Measurements from ENCODE around the gene SPDL1. TPM values are rescaled to one million over a fixed set of nuclear protein-coding genes. Genes with fewer than 3 reads are reported as not detected.
"Not testable (repeated sequence)": the region's sequence is repeated elsewhere in the genome, so short reads cannot be mapped to it uniquely, and the experiment has no call there.

SPDL1 gene
- total and polyA plus RNA-seq, 4 experiments from 2014 or later = 1.3 to 12.2 (median 9.5) TPM

- no peaks in the 10 kb centered on the region for H3K9me3 ChIP-seq (ENCODE audit: control insufficient read depth in 1 of 2, low read length in 2 of 2)
- intact Hi-C loops (cut with micrococcal nuclease) = no loop called here
- H3K4me1 ChIP-seq (ENCODE audit: insufficient read depth, low read length) = no peaks in the 10 kb centered on the region
- H3K4me3 ChIP-seq (ENCODE audit: low read length in 2 of 2) = no peak overlapping the region
- POLR2A ChIA-PET (ENCODE audit: partially characterized antibody) = no interaction called here
- peaks cover 0 to 32% (median 13%) of the 10 kb centered on the region in 8 donors for H3K9me3 Mint-ChIP-seq
- peaks cover 7 to 8% of the 10 kb centered on the region in 2 donors for H3K27me3 Mint-ChIP-seq
- H3K36me3 Mint-ChIP-seq = peaks cover 9 to 30% of the 10 kb centered on the region in 2 donors
- no peak overlapping the region for H3K27ac ChIP-seq (ENCODE audit: low read depth, low read length)
- H3K4me1 Mint-ChIP-seq = no peaks in the 10 kb centered on the region
- H3K27me3 ChIP-seq (ENCODE audit: insufficient read depth, low read length) = no peaks in the 10 kb centered on the region
- CTCF ChIA-PET (ENCODE audit: partially characterized antibody) = interaction anchor here (1.4 kb wide), 1 partner anchor 13 kb away, joined by 3 read pairs; no protein-coding TSS in a partner anchor
- no peak overlapping the region for H3K4me3 Mint-ChIP-seq
- DNase-seq = no peak
- H3K36me3 ChIP-seq (ENCODE audit: insufficient read depth, low read length) = peaks cover 2% of the 10 kb centered on the region
- no peak overlapping the region for H3K27ac Mint-ChIP-seq
Observed at GRCh38 chr5:169607882-169608281, 24.3 kb downstream of the SPDL1 start.

- Mint-ChIP-seq H3K9me3 (peaks cover 0 to 32% (median 13%) of the 10 kb centered on the region in 8 donors), H3K4me3 (no peak overlapping the region), H3K36me3 (peaks cover 2 to 24% of the 10 kb centered on the region in 2 donors), H3K27me3 (peaks cover 10 to 12% of the 10 kb centered on the region in 2 donors), H3K4me1 (no peaks in the 10 kb centered on the region), H3K27ac (no peak overlapping the region)
- intact Hi-C loops (cut with micrococcal nuclease) = no loop called here
- H3K4me1 ChIP-seq (ENCODE audit: insufficient read depth, low read length) = no peaks in the 10 kb centered on the region
- H3K27ac ChIP-seq (ENCODE audit: low read depth, low read length) = no peak overlapping the region
- H3K9me3 ChIP-seq (ENCODE audit: control insufficient read depth in 1 of 2, low read length in 2 of 2) = no peaks in the 10 kb centered on the region
- H3K27me3 ChIP-seq (ENCODE audit: insufficient read depth, low read length) = no peaks in the 10 kb centered on the region
- no peak for DNase-seq
- no peaks in the 10 kb centered on the region for H3K36me3 ChIP-seq (ENCODE audit: insufficient read depth, low read length)
- ChIA-PET CTCF (ENCODE audit: partially characterized antibody) (no interaction called here), POLR2A (ENCODE audit: partially characterized antibody) (no interaction called here)
- H3K4me3 ChIP-seq (ENCODE audit: low read length in 2 of 2) = no peak overlapping the region
Observed at GRCh38 chr5:169609716-169610115, 26.1 kb downstream of the SPDL1 start.

GRCh38 chr5:169610606-169611005 lies 27.0 kb downstream of the SPDL1 start:
- peaks cover 0 to 32% (median 13%) of the 10 kb centered on the region in 8 donors for H3K9me3 Mint-ChIP-seq
- H3K27me3 ChIP-seq (ENCODE audit: insufficient read depth, low read length) = peaks cover 4% of the 10 kb centered on the region
- ChIA-PET CTCF (ENCODE audit: partially characterized antibody) (no interaction called here), POLR2A (ENCODE audit: partially characterized antibody) (no interaction called here)
- intact Hi-C loops (cut with micrococcal nuclease) = no loop called here
- H3K4me1 ChIP-seq (ENCODE audit: insufficient read depth, low read length) = no peaks in the 10 kb centered on the region
- H3K4me1 Mint-ChIP-seq = no peaks in the 10 kb centered on the region
- H3K9me3 ChIP-seq (ENCODE audit: control insufficient read depth in 1 of 2, low read length in 2 of 2) = no peaks in the 10 kb centered on the region
- H3K27me3 Mint-ChIP-seq = peaks cover 10 to 12% of the 10 kb centered on the region in 2 donors
- H3K4me3 ChIP-seq (ENCODE audit: low read length in 2 of 2) = no peak overlapping the region
- peaks cover 2 to 18% of the 10 kb centered on the region in 2 donors for H3K36me3 Mint-ChIP-seq
- no peak overlapping the region for H3K4me3 Mint-ChIP-seq
- H3K36me3 ChIP-seq (ENCODE audit: insufficient read depth, low read length) = no peaks in the 10 kb centered on the region
- no peak overlapping the region for H3K27ac Mint-ChIP-seq
- DNase-seq = no peak
- H3K27ac ChIP-seq (ENCODE audit: low read depth, low read length) = no peak overlapping the region

GRCh38 chr5:169615561-169615960 lies 32.0 kb downstream of the SPDL1 start:
- Histone ChIP-seq H3K4me3 (ENCODE audit: low read length in 2 of 2) (no peak overlapping the region), H3K27me3 (ENCODE audit: insufficient read depth, low read length) (peaks cover 7% of the 10 kb centered on the region), H3K36me3 (ENCODE audit: insufficient read depth, low read length) (no peaks in the 10 kb centered on the region), H3K27ac (ENCODE audit: low read depth, low read length) (no peak overlapping the region), H3K9me3 (ENCODE audit: control insufficient read depth in 1 of 2, low read length in 2 of 2) (no peaks in the 10 kb centered on the region), H3K4me1 (ENCODE audit: insufficient read depth, low read length) (no peaks in the 10 kb centered on the region)
- Mint-ChIP-seq H3K27ac (no peak overlapping the region), H3K36me3 (peaks cover 0 to 15% of the 10 kb centered on the region in 2 donors), H3K27me3 (peaks cover 8 to 12% of the 10 kb centered on the region in 2 donors), H3K4me3 (no peak overlapping the region), H3K9me3 (peaks cover 0 to 25% (median 12%) of the 10 kb centered on the region in 8 donors), H3K4me1 (no peaks in the 10 kb centered on the region)
- POLR2A ChIA-PET (ENCODE audit: partially characterized antibody) = no interaction called here
- no peak for DNase-seq
- intact Hi-C loops (cut with micrococcal nuclease) = no loop called here
- CTCF ChIA-PET (ENCODE audit: partially characterized antibody) = no interaction called here

- H3K27ac ChIP-seq (ENCODE audit: low read depth, low read length); H3K4me3 Mint-ChIP-seq; H3K4me1 Mint-ChIP-seq; H3K9me3 ChIP-seq (ENCODE audit: control insufficient read depth in 1 of 2, low read length in 2 of 2); DNase-seq; POLR2A ChIA-PET (ENCODE audit: partially characterized antibody); H3K4me1 ChIP-seq (ENCODE audit: insufficient read depth, low read length); H3K27ac Mint-ChIP-seq; H3K36me3 ChIP-seq (ENCODE audit: insufficient read depth, low read length); H3K36me3 Mint-ChIP-seq; H3K27me3 ChIP-seq (ENCODE audit: insufficient read depth, low read length); H3K4me3 ChIP-seq (ENCODE audit: low read length in 2 of 2); CTCF ChIA-PET (ENCODE audit: partially characterized antibody); intact Hi-C loops (cut with micrococcal nuclease); H3K27me3 Mint-ChIP-seq: not testable (repeated sequence)
- H3K9me3 Mint-ChIP-seq = peaks cover 0 to 11% (median under 1%) of the 10 kb centered on the region in 8 donors
Observed at GRCh38 chr5:169624307-169624706, 40.7 kb downstream of the SPDL1 start.

- no peaks in the 10 kb centered on the region for H3K4me1 ChIP-seq (ENCODE audit: insufficient read depth, low read length)
- no peak overlapping the region for H3K4me3 ChIP-seq (ENCODE audit: low read length in 2 of 2)
- H3K36me3 ChIP-seq (ENCODE audit: insufficient read depth, low read length) = no peaks in the 10 kb centered on the region
- peaks cover 0 to 5% (median 0%) of the 10 kb centered on the region in 4 donors for H3K4me1 Mint-ChIP-seq
- intact Hi-C loops (cut with micrococcal nuclease) = no loop called here
- H3K27me3 ChIP-seq (ENCODE audit: insufficient read depth, low read length) = no peaks in the 10 kb centered on the region
- ChIA-PET POLR2A (ENCODE audit: partially characterized antibody) (no interaction called here), CTCF (ENCODE audit: partially characterized antibody) (no interaction called here)
- H3K27ac ChIP-seq (ENCODE audit: low read depth, low read length) = no peak overlapping the region
- peaks cover 1 to 3% of the 10 kb centered on the region in 2 donors for H3K27me3 Mint-ChIP-seq
- H3K27ac Mint-ChIP-seq = no peak overlapping the region
- H3K9me3 Mint-ChIP-seq = peaks cover 0 to 11% (median 0%) of the 10 kb centered on the region in 8 donors
- no peak overlapping the region for H3K4me3 Mint-ChIP-seq
- no peaks in the 10 kb centered on the region for H3K36me3 Mint-ChIP-seq
- DNase-seq = no peak
- H3K9me3 ChIP-seq (ENCODE audit: control insufficient read depth in 1 of 2, low read length in 2 of 2) = no peaks in the 10 kb centered on the region
Observed at GRCh38 chr5:169626779-169627178, 43.2 kb downstream of the SPDL1 start.

GRCh38 chr5:169627551-169627950 lies 44.0 kb downstream of the SPDL1 start:
- Histone ChIP-seq H3K9me3 (ENCODE audit: control insufficient read depth in 1 of 2, low read length in 2 of 2) (no peaks in the 10 kb centered on the region), H3K27ac (ENCODE audit: low read depth, low read length) (no peak overlapping the region), H3K4me3 (ENCODE audit: low read length in 2 of 2) (no peak overlapping the region), H3K4me1 (ENCODE audit: insufficient read depth, low read length) (no peaks in the 10 kb centered on the region), H3K27me3 (ENCODE audit: insufficient read depth, low read length) (no peaks in the 10 kb centered on the region), H3K36me3 (ENCODE audit: insufficient read depth, low read length) (no peaks in the 10 kb centered on the region)
- peaks cover 0 to 11% (median 0%) of the 10 kb centered on the region in 8 donors for H3K9me3 Mint-ChIP-seq
- DNase-seq = no peak
- intact Hi-C loops (cut with micrococcal nuclease) = no loop called here
- ChIA-PET POLR2A (ENCODE audit: partially characterized antibody) (no interaction called here), CTCF (ENCODE audit: partially characterized antibody) (no interaction called here)
- H3K27me3 Mint-ChIP-seq = peaks cover 1 to 4% of the 10 kb centered on the region in 2 donors
- peaks cover 0 to 5% (median 0%) of the 10 kb centered on the region in 4 donors for H3K4me1 Mint-ChIP-seq
- H3K36me3 Mint-ChIP-seq = no peaks in the 10 kb centered on the region
- no peak overlapping the region for H3K27ac Mint-ChIP-seq
- no peak overlapping the region for H3K4me3 Mint-ChIP-seq

- Mint-ChIP-seq H3K36me3 (no peaks in the 10 kb centered on the region), H3K27me3 (peaks cover 1 to 4% of the 10 kb centered on the region in 2 donors), H3K4me1 (peaks cover 0 to 3% (median 0%) of the 10 kb centered on the region in 4 donors), H3K4me3 (no peak overlapping the region), H3K9me3 (peaks cover 0 to 2% (median 0%) of the 10 kb centered on the region in 8 donors), H3K27ac (no peak overlapping the region)
- no peak for DNase-seq
- CTCF ChIA-PET (ENCODE audit: partially characterized antibody) = no interaction called here
- no peaks in the 10 kb centered on the region for H3K9me3 ChIP-seq (ENCODE audit: control insufficient read depth in 1 of 2, low read length in 2 of 2)
- H3K27me3 ChIP-seq (ENCODE audit: insufficient read depth, low read length) = no peaks in the 10 kb centered on the region
- no peak overlapping the region for H3K4me3 ChIP-seq (ENCODE audit: low read length in 2 of 2)
- intact Hi-C loops (cut with micrococcal nuclease) = no loop called here
- H3K4me1 ChIP-seq (ENCODE audit: insufficient read depth, low read length) = no peaks in the 10 kb centered on the region
- no peak overlapping the region for H3K27ac ChIP-seq (ENCODE audit: low read depth, low read length)
- H3K36me3 ChIP-seq (ENCODE audit: insufficient read depth, low read length) = no peaks in the 10 kb centered on the region
- POLR2A ChIA-PET (ENCODE audit: partially characterized antibody) = no interaction called here
Observed at GRCh38 chr5:169628892-169629291, 45.3 kb downstream of the SPDL1 start.

Measured in CD4-positive, alpha-beta memory T cell (primary cell).